Measurements from ENCODE around the gene FHOD3. TPM values are rescaled to one million over a fixed set of nuclear protein-coding genes. Genes with fewer than 3 reads are reported as not detected.

FHOD3 gene
- total and polyA plus RNA-seq, 2 donors = 0.90 to 4.1 TPM

DNA sequence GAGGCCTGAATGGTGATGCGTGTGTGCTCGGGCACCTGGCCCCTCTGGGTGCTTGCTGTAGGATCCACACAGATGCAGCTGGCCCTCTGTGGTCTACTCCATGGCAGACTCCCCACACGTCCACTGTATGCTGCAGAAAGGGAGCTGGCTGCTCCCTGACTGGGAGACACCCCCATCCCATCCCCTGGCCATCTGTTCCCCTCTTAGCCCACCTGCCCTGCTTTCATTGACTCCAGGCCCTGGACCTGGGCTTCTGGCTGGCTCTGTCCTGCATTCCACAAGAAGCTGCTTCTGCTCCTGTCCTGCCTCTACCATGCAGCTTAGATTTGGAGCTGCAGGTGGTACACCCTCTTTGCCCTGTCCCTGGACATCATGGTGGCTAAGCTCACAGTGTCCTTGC, 80.1 kb downstream of the FHOD3 start:
- no peak overlapping the region for H3K27ac ChIP-seq (ENCODE audit: low read depth in 1 of 2, low read length in 1 of 2)
- H3K4me1 ChIP-seq (ENCODE audit: control insufficient read depth in 2 of 2, insufficient read depth in 2 of 2, low read length in 2 of 2) = no peaks in the 10 kb centered on the region
- 86% methylated on average over 3 of the region's 3 CpGs for WGBS
- no peak overlapping the region for H3K4me3 ChIP-seq (ENCODE audit: low read length in 2 of 2)
- DNase-seq (ENCODE audit: low read depth in 6 of 9, low spot score in 9 of 9) = no peak
- H3K9me3 ChIP-seq (ENCODE audit: control insufficient read depth in 2 of 2, insufficient read depth in 1 of 2, low read length in 1 of 2) = no peaks in the 10 kb centered on the region
- H3K36me3 ChIP-seq (ENCODE audit: control insufficient read depth in 2 of 2, insufficient read depth in 2 of 2, low read length in 1 of 2) = no peaks in the 10 kb centered on the region
- peaks cover 0 to 5% of the 10 kb centered on the region in 2 donors for H3K27me3 ChIP-seq (ENCODE audit: control insufficient read depth in 2 of 2, insufficient read depth in 1 of 2, low read length in 1 of 2)

DNA sequence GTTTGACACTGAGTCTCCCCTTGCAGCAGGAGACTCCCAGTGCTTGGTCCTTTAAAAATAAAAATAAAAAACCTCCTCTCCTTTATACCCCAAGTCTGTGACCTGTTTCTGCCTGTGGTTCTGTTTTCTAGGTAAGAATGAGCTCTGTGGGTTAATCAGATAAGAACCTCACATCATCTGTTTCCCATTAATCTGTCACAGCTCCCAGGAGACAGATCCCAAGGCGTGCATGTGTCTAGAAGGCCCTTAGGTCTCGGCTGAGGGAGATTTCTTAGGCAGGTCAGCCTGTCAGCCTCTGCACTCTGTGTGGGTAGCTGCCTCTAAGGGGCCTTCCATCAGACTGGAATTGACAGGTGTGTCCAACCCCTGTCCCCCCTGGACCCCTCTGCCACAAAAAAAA, 80.7 kb downstream of the FHOD3 start:
- peaks cover 0 to 2% of the 10 kb centered on the region in 2 donors for H3K27me3 ChIP-seq (ENCODE audit: control insufficient read depth in 2 of 2, insufficient read depth in 1 of 2, low read length in 1 of 2)
- no peaks in the 10 kb centered on the region for H3K36me3 ChIP-seq (ENCODE audit: control insufficient read depth in 2 of 2, insufficient read depth in 2 of 2, low read length in 1 of 2)
- 82% methylated on average over 2 of the region's 2 CpGs for WGBS
- no peaks in the 10 kb centered on the region for H3K9me3 ChIP-seq (ENCODE audit: control insufficient read depth in 2 of 2, insufficient read depth in 1 of 2, low read length in 1 of 2)
- H3K27ac ChIP-seq (ENCODE audit: low read depth in 1 of 2, low read length in 1 of 2) = no peak overlapping the region
- H3K4me1 ChIP-seq (ENCODE audit: control insufficient read depth in 2 of 2, insufficient read depth in 2 of 2, low read length in 2 of 2) = no peaks in the 10 kb centered on the region
- H3K4me3 ChIP-seq (ENCODE audit: low read length in 2 of 2) = no peak overlapping the region
- DNase-seq (ENCODE audit: low read depth in 6 of 9, low spot score in 9 of 9) = no peak

DNA sequence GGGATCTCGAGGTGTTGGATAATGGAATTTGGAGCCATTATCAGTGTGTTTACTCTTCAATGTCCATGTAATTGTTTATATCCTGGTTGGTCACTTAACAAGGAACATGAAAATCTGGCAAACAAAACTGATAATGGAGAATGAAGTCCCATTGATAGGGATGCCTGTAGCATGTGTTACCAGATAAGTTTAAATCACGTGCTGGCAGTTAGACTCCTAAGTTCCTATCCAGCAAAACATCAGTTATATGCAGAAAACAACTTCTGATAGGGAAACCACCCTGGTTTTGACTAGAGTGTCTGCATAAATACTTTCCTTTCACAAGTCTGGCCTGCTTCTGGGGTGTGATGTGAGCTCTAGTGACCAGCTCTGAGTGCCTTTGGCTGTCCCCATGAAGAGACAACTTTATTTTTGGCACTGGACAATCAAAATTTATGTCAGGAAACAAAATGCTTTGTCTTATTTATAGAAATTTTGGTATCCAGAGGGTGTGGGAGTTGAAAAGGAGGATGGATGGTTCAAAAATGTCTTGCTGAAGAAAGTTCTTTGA, 82.0 kb downstream of the FHOD3 start:
- no peaks in the 10 kb centered on the region for H3K9me3 ChIP-seq (ENCODE audit: control insufficient read depth in 2 of 2, insufficient read depth in 1 of 2, low read length in 1 of 2)
- 76% methylated on average over 2 of the region's 2 CpGs for WGBS
- H3K4me1 ChIP-seq (ENCODE audit: control insufficient read depth in 2 of 2, insufficient read depth in 2 of 2, low read length in 2 of 2) = no peaks in the 10 kb centered on the region
- no peak overlapping the region for H3K27ac ChIP-seq (ENCODE audit: low read depth in 1 of 2, low read length in 1 of 2)
- no peak overlapping the region for H3K4me3 ChIP-seq (ENCODE audit: low read length in 2 of 2)
- no peaks in the 10 kb centered on the region for H3K36me3 ChIP-seq (ENCODE audit: control insufficient read depth in 2 of 2, insufficient read depth in 2 of 2, low read length in 1 of 2)
- H3K27me3 ChIP-seq (ENCODE audit: control insufficient read depth in 2 of 2, insufficient read depth in 1 of 2, low read length in 1 of 2) = peaks cover 0 to 2% of the 10 kb centered on the region in 2 donors
- DNase-seq (ENCODE audit: low read depth in 6 of 9, low spot score in 9 of 9) = no peak

DNA sequence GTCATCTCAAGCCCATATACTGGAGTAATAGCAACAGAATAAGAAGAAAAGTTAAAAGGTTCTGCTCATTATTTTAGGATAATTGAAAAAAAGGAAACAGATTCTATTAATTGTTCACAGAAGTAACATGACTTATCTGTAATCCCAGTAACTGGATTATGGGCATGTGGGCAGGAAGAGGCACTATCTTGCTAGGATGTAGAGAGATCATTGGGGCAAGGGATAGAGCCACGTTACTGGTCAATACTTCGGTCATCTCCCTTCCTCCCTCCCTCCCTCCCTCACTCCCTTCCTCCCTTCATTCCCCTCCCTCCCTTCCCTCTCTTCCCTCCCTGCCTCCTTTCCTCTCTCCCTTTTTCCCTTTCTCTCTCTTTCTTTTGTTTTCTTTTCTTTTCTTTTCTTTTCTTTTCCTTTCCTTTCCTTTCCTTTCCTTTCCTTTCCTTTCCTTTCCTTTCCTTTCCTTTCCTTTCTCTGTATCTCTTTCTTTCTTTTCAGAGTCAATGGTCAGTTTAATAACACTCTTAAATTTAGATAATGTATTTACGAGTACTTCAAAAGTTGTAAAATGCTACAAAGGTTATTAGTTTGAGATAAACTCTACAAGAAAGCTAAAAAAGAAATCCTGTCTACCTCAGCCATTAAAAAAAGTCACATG, 82.8 kb downstream of the FHOD3 start:
- WGBS = 88% methylated on average over 3 of the region's 3 CpGs
- DNase-seq (ENCODE audit: low read depth in 6 of 9, low spot score in 9 of 9) = no peak
- Histone ChIP-seq H3K9me3 (ENCODE audit: control insufficient read depth in 2 of 2, insufficient read depth in 1 of 2, low read length in 1 of 2) (no peaks in the 10 kb centered on the region), H3K36me3 (ENCODE audit: control insufficient read depth in 2 of 2, insufficient read depth in 2 of 2, low read length in 1 of 2) (no peaks in the 10 kb centered on the region), H3K27ac (ENCODE audit: low read depth in 1 of 2, low read length in 1 of 2) (no peak overlapping the region), H3K4me1 (ENCODE audit: control insufficient read depth in 2 of 2, insufficient read depth in 2 of 2, low read length in 2 of 2) (no peaks in the 10 kb centered on the region), H3K27me3 (ENCODE audit: control insufficient read depth in 2 of 2, insufficient read depth in 1 of 2, low read length in 1 of 2) (peaks cover 0 to 2% of the 10 kb centered on the region in 2 donors), H3K4me3 (ENCODE audit: low read length in 2 of 2) (no peak overlapping the region)

DNA sequence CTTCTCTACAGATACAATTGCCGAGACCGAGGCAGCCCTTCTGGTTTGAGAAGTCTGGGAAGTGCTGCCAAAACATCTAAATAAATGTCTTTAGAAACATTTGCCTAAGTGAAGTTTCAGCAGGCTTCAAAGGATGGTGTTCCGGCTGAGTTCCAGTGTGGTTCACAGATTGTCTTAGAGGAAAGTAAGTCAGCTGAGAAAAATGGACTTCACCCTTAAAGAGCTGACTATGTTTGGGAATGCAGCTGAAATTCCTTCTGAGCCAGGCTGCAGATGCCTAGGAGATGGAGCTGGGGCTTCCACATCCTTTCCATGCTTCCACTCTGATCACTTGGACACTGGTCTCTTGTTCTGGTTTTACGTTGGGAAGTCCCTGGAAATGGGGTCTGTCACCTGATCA, 83.6 kb downstream of the FHOD3 start:
- no peak overlapping the region for H3K4me3 ChIP-seq (ENCODE audit: low read length in 2 of 2)
- no peaks in the 10 kb centered on the region for H3K36me3 ChIP-seq (ENCODE audit: control insufficient read depth in 2 of 2, insufficient read depth in 2 of 2, low read length in 1 of 2)
- no peaks in the 10 kb centered on the region for H3K4me1 ChIP-seq (ENCODE audit: control insufficient read depth in 2 of 2, insufficient read depth in 2 of 2, low read length in 2 of 2)
- peaks cover 0 to 2% of the 10 kb centered on the region in 2 donors for H3K27me3 ChIP-seq (ENCODE audit: control insufficient read depth in 2 of 2, insufficient read depth in 1 of 2, low read length in 1 of 2)
- no peak overlapping the region for H3K27ac ChIP-seq (ENCODE audit: low read depth in 1 of 2, low read length in 1 of 2)
- H3K9me3 ChIP-seq (ENCODE audit: control insufficient read depth in 2 of 2, insufficient read depth in 1 of 2, low read length in 1 of 2) = no peaks in the 10 kb centered on the region
- DNase-seq (ENCODE audit: low read depth in 6 of 9, low spot score in 9 of 9) = no peak
- WGBS = 93% methylated on average over 4 of the region's 4 CpGs

DNA sequence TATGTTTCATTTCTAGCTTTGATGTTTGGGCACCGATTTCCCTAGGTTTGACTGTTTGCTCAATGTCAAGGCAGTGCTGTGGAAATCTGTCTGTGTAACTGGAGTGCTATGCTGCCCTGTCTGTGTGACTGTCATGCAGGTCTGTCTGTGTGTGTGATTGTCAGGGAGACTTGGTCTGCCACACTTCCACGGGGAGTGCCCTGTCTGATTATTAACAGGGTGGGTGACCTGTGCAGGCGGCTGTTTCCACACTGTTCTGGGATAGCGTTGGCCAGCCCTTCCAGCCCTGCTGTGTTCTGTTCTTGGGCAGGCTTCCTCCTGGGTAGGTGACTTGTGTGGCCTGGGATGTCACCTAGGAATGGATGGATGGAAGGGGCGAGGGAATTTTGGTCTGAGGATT, 85.3 kb downstream of the FHOD3 start:
- Histone ChIP-seq H3K27me3 (ENCODE audit: control insufficient read depth in 2 of 2, insufficient read depth in 1 of 2, low read length in 1 of 2) (no peaks in the 10 kb centered on the region), H3K9me3 (ENCODE audit: control insufficient read depth in 2 of 2, insufficient read depth in 1 of 2, low read length in 1 of 2) (no peaks in the 10 kb centered on the region), H3K36me3 (ENCODE audit: control insufficient read depth in 2 of 2, insufficient read depth in 2 of 2, low read length in 1 of 2) (no peaks in the 10 kb centered on the region), H3K27ac (ENCODE audit: low read depth in 1 of 2, low read length in 1 of 2) (no peak overlapping the region), H3K4me3 (ENCODE audit: low read length in 2 of 2) (no peak overlapping the region), H3K4me1 (ENCODE audit: control insufficient read depth in 2 of 2, insufficient read depth in 2 of 2, low read length in 2 of 2) (no peaks in the 10 kb centered on the region)
- DNase-seq (ENCODE audit: low read depth in 6 of 9, low spot score in 9 of 9) = no peak
- 93% methylated on average over 5 of the region's 5 CpGs for WGBS

DNA sequence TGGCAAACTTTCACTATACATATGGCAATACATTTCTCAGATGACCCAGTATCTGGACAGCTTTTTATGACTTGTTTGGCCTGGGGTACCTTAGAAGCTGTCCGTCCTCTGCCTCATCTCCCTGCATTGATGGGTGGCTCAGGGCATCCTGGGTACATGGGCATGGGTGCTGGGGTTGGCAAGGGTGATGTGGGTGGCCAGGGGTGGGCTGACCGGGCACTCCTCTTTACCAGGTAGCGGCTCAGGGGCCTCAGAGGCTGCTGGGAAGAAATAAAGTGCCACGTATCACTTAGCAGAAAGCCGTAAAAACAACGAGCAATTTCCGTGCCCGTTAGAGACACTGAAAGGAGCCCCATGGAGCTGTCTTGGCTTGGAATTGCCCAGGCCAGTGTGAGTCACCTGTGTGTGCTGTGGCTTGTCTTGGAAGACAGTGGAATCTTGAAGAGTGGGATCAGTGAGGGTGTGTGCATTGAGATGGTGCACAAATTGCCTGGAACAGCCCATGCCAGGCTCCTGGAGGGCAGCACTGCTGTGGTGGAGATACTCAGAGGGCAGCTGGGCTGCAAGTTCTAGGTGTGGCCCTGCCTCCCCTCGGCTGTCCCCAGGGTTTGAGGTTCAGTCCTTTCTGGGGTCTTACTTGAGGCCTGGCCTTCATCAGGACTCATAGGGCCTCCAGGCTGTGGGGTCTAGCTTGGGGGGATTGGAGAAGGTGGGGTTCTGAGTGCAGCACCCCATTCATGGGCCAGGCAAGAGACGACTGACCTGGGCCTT, 88.8 kb downstream of the FHOD3 start:
- Histone ChIP-seq H3K27me3 (ENCODE audit: control insufficient read depth in 2 of 2, insufficient read depth in 1 of 2, low read length in 1 of 2) (no peaks in the 10 kb centered on the region), H3K4me1 (ENCODE audit: control insufficient read depth in 2 of 2, insufficient read depth in 2 of 2, low read length in 2 of 2) (no peaks in the 10 kb centered on the region), H3K36me3 (ENCODE audit: control insufficient read depth in 2 of 2, insufficient read depth in 2 of 2, low read length in 1 of 2) (no peaks in the 10 kb centered on the region), H3K9me3 (ENCODE audit: control insufficient read depth in 2 of 2, insufficient read depth in 1 of 2, low read length in 1 of 2) (no peaks in the 10 kb centered on the region), H3K4me3 (ENCODE audit: low read length in 2 of 2) (no peak overlapping the region), H3K27ac (ENCODE audit: low read depth in 1 of 2, low read length in 1 of 2) (no peak overlapping the region)
- no peak for DNase-seq (ENCODE audit: low read depth in 6 of 9, low spot score in 9 of 9)
- 95% methylated on average over 10 of the region's 10 CpGs for WGBS

DNA sequence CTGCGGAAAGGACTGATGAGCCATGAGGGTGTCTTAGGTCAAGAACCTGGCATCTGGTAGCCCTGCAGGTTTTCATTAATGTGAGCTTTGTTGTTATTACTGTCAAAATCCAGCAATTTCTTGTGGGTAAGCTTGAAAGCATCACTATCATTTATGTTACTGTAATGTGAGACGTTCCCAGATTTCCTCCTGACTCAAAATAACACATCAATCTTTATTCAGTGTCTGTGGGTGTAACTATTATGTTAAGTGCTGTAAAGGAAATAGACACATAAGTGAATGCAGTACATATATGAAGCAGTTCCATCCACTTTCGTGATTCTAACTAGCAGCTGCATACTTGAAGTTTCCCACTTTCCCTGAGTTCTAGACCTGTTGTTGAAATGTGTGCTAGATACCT, 89.8 kb downstream of the FHOD3 start:
- H3K36me3 ChIP-seq (ENCODE audit: control insufficient read depth in 2 of 2, insufficient read depth in 2 of 2, low read length in 1 of 2) = no peaks in the 10 kb centered on the region
- H3K9me3 ChIP-seq (ENCODE audit: control insufficient read depth in 2 of 2, insufficient read depth in 1 of 2, low read length in 1 of 2) = no peaks in the 10 kb centered on the region
- no peak for DNase-seq (ENCODE audit: low read depth in 6 of 9, low spot score in 9 of 9)
- H3K27me3 ChIP-seq (ENCODE audit: control insufficient read depth in 2 of 2, insufficient read depth in 1 of 2, low read length in 1 of 2) = no peaks in the 10 kb centered on the region
- no peaks in the 10 kb centered on the region for H3K4me1 ChIP-seq (ENCODE audit: control insufficient read depth in 2 of 2, insufficient read depth in 2 of 2, low read length in 2 of 2)
- H3K4me3 ChIP-seq (ENCODE audit: low read length in 2 of 2) = no peak overlapping the region
- H3K27ac ChIP-seq (ENCODE audit: low read depth in 1 of 2, low read length in 1 of 2) = no peak overlapping the region
- WGBS = 85% methylated on average over 3 of the region's 3 CpGs

DNA sequence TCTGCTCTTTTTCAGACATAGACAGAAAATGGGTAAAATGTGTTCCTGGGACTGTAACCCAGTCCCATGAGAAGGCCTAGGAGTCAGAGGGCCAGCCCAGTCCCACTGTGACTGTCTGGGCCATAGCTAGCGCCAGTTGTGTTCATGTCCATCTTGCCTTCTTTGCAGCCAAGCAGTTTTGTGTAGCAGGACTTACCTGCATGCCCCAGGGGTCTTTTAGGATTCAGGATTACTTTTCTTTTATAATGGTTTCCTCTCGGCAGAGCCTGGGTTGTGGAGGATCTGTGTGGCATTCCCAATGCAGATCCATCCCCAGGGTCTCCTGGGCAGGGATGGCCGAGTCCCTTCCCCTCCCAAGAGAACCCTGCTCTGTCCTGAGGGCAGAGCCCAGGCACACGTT, 90.8 kb downstream of the FHOD3 start:
- Histone ChIP-seq H3K9me3 (ENCODE audit: control insufficient read depth in 2 of 2, insufficient read depth in 1 of 2, low read length in 1 of 2) (no peaks in the 10 kb centered on the region), H3K4me1 (ENCODE audit: control insufficient read depth in 2 of 2, insufficient read depth in 2 of 2, low read length in 2 of 2) (no peaks in the 10 kb centered on the region), H3K36me3 (ENCODE audit: control insufficient read depth in 2 of 2, insufficient read depth in 2 of 2, low read length in 1 of 2) (no peaks in the 10 kb centered on the region), H3K27me3 (ENCODE audit: control insufficient read depth in 2 of 2, insufficient read depth in 1 of 2, low read length in 1 of 2) (no peaks in the 10 kb centered on the region), H3K27ac (ENCODE audit: low read depth in 1 of 2, low read length in 1 of 2) (no peak overlapping the region), H3K4me3 (ENCODE audit: low read length in 2 of 2) (no peak overlapping the region)
- WGBS = 87% methylated on average over 4 of the region's 4 CpGs
- no peak for DNase-seq (ENCODE audit: low read depth in 6 of 9, low spot score in 9 of 9)

Measured in thymus (tissue), 11 donors.